Prostate gland (tissue), 2 donors: Measurements from ENCODE around the gene ETFB. TPM values are rescaled to one million over a fixed set of nuclear protein-coding genes. Genes with fewer than 3 reads are reported as not detected.

Experiments
- DNase-seq: peaks from one replicate; pipeline ENCODE4 v3.0.0-alpha.2; 2019; ENCODE audit warnings: low spot score
- H3K27ac ChIP-seq, 2 donors: fragments of 200-600 bp; sonication (generic); 2 replicates each; pipeline ENCODE4 v1.5.1; 2017 to 2019
- H3K27me3 ChIP-seq: fragments of 200-600 bp; sonication (generic); replicated peaks from 2 replicates; pipeline ENCODE4 v1.5.1; 2019; ENCODE audit not compliant: insufficient read depth
- H3K36me3 ChIP-seq, 2 donors: fragments of 200-600 bp; sonication (generic); 1 replicate in 1 of 2; 2 replicates in 1 of 2; pipeline versions ENCODE4 v1.5.1 to v1.8.1; 2017 to 2019
- H3K4me1 ChIP-seq: fragments of 200-600 bp; sonication (generic); replicated peaks from 2 replicates; pipeline ENCODE4 v1.5.1; 2019
- H3K4me3 ChIP-seq, 2 donors: fragments of 200-600 bp; sonication (generic); 2 replicates each; pipeline ENCODE4 v1.5.1; 2017 to 2019
- H3K9me3 ChIP-seq: fragments of 200-600 bp; sonication (generic); 2 replicates; pipeline ENCODE4 v1.5.1; 2017
- CTCF ChIP-seq, 4 experiments: fragments of 200-600 bp in 2 of 4; fragments of 450-650 bp in 2 of 4; sonication (generic) in 2 of 4; IDR thresholded peaks; 1 replicate in 3 of 4; 2 replicates in 1 of 4; pipeline ENCODE4 v1.5.1; 2016 to 2019; ENCODE audit warnings: antibody characterized with exemption in 4 of 4, mild to moderate bottlenecking in 2 of 4, moderate library complexity in 2 of 4
- POLR2A ChIP-seq: fragments of 450-650 bp; IDR thresholded peaks from one replicate; pipeline ENCODE4 v1.6.1; 2016; ENCODE audit warnings: antibody characterized with exemption, mild to moderate bottlenecking
- POLR2AphosphoS5 ChIP-seq: sonication (generic); formaldehyde crosslinking; IDR thresholded peaks from one replicate; pipeline ENCODE4 v1.6.1; 2017; ENCODE audit warnings: antibody characterized with exemption
- WGBS: methylation state at CpG from one replicate; pipeline ENCODE4 v1.1.5; 2018; 5-methylcytosine and 5-hydroxymethylcytosine counted together
- intact Hi-C: fragments of 100-400 bp; cut with DNase I; formaldehyde crosslinking; loops from one replicate; pipeline ENCODE4 v1.14.2; 2022
- total RNA-seq, 2 donors: library from RNA; depleted of rRNA; stranded (reverse); fragments of >200 nt; gene quantifications; one replicate each; pipeline ENCODE4 v1.1.0, GENCODE V29; 2016

The ETFB gene
- total RNA-seq, 2 donors from 2014 or later: 82.8 to 118 TPM

GRCh38 chr19:51387924-51388389 lies 21.8 kb upstream of the ETFB start, which contains the start of gene LIM2:
TSS of gene LIM2 (minus strand) at chr19:51387974. CDS start at chr19:51387443, 531 bp downstream.
- Histone ChIP-seq H3K36me3 (no peaks in the 10 kb centered on the region), H3K4me1 (no peaks in the 10 kb centered on the region), H3K9me3 (no peaks in the 10 kb centered on the region), H3K4me3 (no peak within 1 kb of the TSS), H3K27me3 (no peaks in the 10 kb centered on the region), H3K27ac (no peak within 1 kb of the TSS)
- TF ChIP-seq POLR2AphosphoS5 (no peak), POLR2A (no peak), CTCF (IDR thresholded peaks at IDR 0.05) (no peak)
- no peak for DNase-seq
- 65% methylated on average over 15 of the region's 15 CpGs for WGBS
- intact Hi-C loops: no loop called here

GRCh38 chr19:51386882-51387520 lies 20.8 kb upstream of the ETFB start:
- H3K27ac ChIP-seq: no peak overlapping the region
- H3K4me1 ChIP-seq: no peaks in the 10 kb centered on the region
- intact Hi-C loops: no loop called here
- no peak for DNase-seq
- no peaks in the 10 kb centered on the region for H3K9me3 ChIP-seq
- no peak overlapping the region for H3K4me3 ChIP-seq
- 86% methylated on average over 14 of the region's 14 CpGs for WGBS
- H3K27me3 ChIP-seq: no peaks in the 10 kb centered on the region
- TF ChIP-seq POLR2AphosphoS5: no peak
- H3K36me3 ChIP-seq: no peaks in the 10 kb centered on the region

- no peak overlapping the region for H3K4me3 ChIP-seq
- H3K36me3 ChIP-seq: no peaks in the 10 kb centered on the region
- TF ChIP-seq POLR2AphosphoS5 (no peak), CTCF (IDR thresholded peaks at IDR 0.05) (no peak), POLR2A (no peak)
- intact Hi-C loops: no loop called here
- H3K27ac ChIP-seq: no peak overlapping the region
- H3K4me1 ChIP-seq: no peaks in the 10 kb centered on the region
- DNase-seq: no peak
- H3K9me3 ChIP-seq: no peaks in the 10 kb centered on the region
- no peaks in the 10 kb centered on the region for H3K27me3 ChIP-seq
- WGBS: 96% methylated on average over 4 of the region's 4 CpGs
These were observed 15.8 kb upstream of the ETFB start for GRCh38 chr19:51382004-51382403.

- no peak for DNase-seq
- no peak for TF ChIP-seq POLR2A
- TF ChIP-seq CTCF (IDR thresholded peaks at IDR 0.05): no peak
- TF ChIP-seq POLR2AphosphoS5: no peak
- Histone ChIP-seq H3K9me3 (no peaks in the 10 kb centered on the region), H3K27ac (no peak overlapping the region), H3K36me3 (no peaks in the 10 kb centered on the region), H3K4me1 (no peaks in the 10 kb centered on the region), H3K27me3 (no peaks in the 10 kb centered on the region), H3K4me3 (no peak overlapping the region)
- 93% methylated on average over 9 of the region's 9 CpGs for WGBS
- intact Hi-C loops: no loop called here
These were observed 14.2 kb upstream of the ETFB start for GRCh38 chr19:51380379-51380778.

GRCh38 chr19:51377422-51377821 lies 11.2 kb upstream of the ETFB start:
- Histone ChIP-seq H3K4me3 (no peak overlapping the region), H3K36me3 (no peaks in the 10 kb centered on the region), H3K27me3 (no peaks in the 10 kb centered on the region), H3K9me3 (no peaks in the 10 kb centered on the region), H3K4me1 (no peaks in the 10 kb centered on the region), H3K27ac (no peak overlapping the region)
- 86% methylated on average over 2 of the region's 2 CpGs for WGBS
- intact Hi-C loops: no loop called here
- no peak for DNase-seq
- no peak for TF ChIP-seq POLR2AphosphoS5
- no peak for TF ChIP-seq POLR2A
- no peak for TF ChIP-seq CTCF (IDR thresholded peaks at IDR 0.05)
